Measurements from ENCODE around the gene C19orf67.

Gene C19orf67

GRCh38 chr19:14085309-14085995 lies at the start of gene C19orf67:
Gene C19orf67 (minus strand): TSS chr19:14085783. CDS start chr19:14085627, 156 bp downstream.
- DNase-seq: no peak

- no peak for DNase-seq
These were observed 49.8 kb upstream of the C19orf67 start for GRCh38 chr19:14135355-14135754.

GRCh38 chr19:14127929-14128509 lies 42.4 kb upstream of the C19orf67 start:
- peak; percentile 81 for DNase-seq

GRCh38 chr19:14127176-14127575 lies 41.6 kb upstream of the C19orf67 start:
- no peak for DNase-seq

GRCh38 chr19:14122924-14123323 lies 37.3 kb upstream of the C19orf67 start:
- DNase-seq: no peak

GRCh38 chr19:14120497-14120780 lies 34.9 kb upstream of the C19orf67 start:
- no peak for DNase-seq

GRCh38 chr19:14119644-14120496 lies 34.3 kb upstream of the C19orf67 start:
- no peak for DNase-seq

GRCh38 chr19:14119146-14119545 lies 33.6 kb upstream of the C19orf67 start:
- DNase-seq: no peak

- DNase-seq: peak; percentile 98
These were observed 32.8 kb upstream of the C19orf67 start for GRCh38 chr19:14118165-14119051.

GRCh38 chr19:14117668-14118164 lies 32.1 kb upstream of the C19orf67 start, which contains the start of gene PRKACA:
Gene PRKACA (minus strand): TSS chr19:14117762. CDS start chr19:14117547, 215 bp downstream.
- DNase-seq: peak; percentile 99

- DNase-seq: no peak
These were observed 31.5 kb upstream of the C19orf67 start for GRCh38 chr19:14116918-14117578.

GRCh38 chr19:14116525-14116917 lies 30.9 kb upstream of the C19orf67 start:
- no peak for DNase-seq

GRCh38 chr19:14115756-14116155 lies 30.2 kb upstream of the C19orf67 start:
- DNase-seq: no peak

GRCh38 chr19:14114854-14115253 lies 29.3 kb upstream of the C19orf67 start:
- peak; percentile 86 for DNase-seq

- DNase-seq: no peak
These were observed 28.9 kb upstream of the C19orf67 start for GRCh38 chr19:14114439-14114838.

GRCh38 chr19:14113762-14114414 lies 28.3 kb upstream of the C19orf67 start:
- peak; percentile 59 for DNase-seq

GRCh38 chr19:14112809-14113385 lies 27.3 kb upstream of the C19orf67 start:
- DNase-seq: no peak

- no peak for DNase-seq
These were observed 26.6 kb upstream of the C19orf67 start for GRCh38 chr19:14112051-14112808.

- DNase-seq: no peak
These were observed 25.9 kb upstream of the C19orf67 start for GRCh38 chr19:14111486-14111885.

- DNase-seq: no peak
These were observed 25.1 kb upstream of the C19orf67 start for GRCh38 chr19:14110650-14111049.

Measured in MV-4-11 (cell line).